ENCODE data around the gene OCA2.
"Not testable (repeated sequence)": the region's sequence is repeated elsewhere in the genome, so short reads cannot be mapped to it uniquely, and the experiment has no call there.

Gene OCA2

GRCh38 chr15:27757052-27757451 is 342.1 kb downstream of the OCA2 start:
- no peak for DNase-seq

GRCh38 chr15:27752691-27753090 is 346.4 kb downstream of the OCA2 start:
- no peak for DNase-seq

GRCh38 chr15:27747997-27748396 is 351.1 kb downstream of the OCA2 start:
- no peak for DNase-seq

- no peak for DNase-seq
These were observed 352.6 kb downstream of the OCA2 start for GRCh38 chr15:27746401-27746955.

- DNase-seq, result no peak
These were observed 354.5 kb downstream of the OCA2 start for GRCh38 chr15:27744641-27745040.

GRCh38 chr15:27743638-27744037 is 355.5 kb downstream of the OCA2 start:
- DNase-seq, result no peak

- DNase-seq, result no peak
These were observed 356.2 kb downstream of the OCA2 start for GRCh38 chr15:27742751-27743477.

- DNase-seq, result no peak
These were observed 357.8 kb downstream of the OCA2 start for GRCh38 chr15:27741226-27741860.

GRCh38 chr15:27734785-27735495 is 364.2 kb downstream of the OCA2 start:
- no peak for DNase-seq

- DNase-seq, result no peak
These were observed 367.3 kb downstream of the OCA2 start for GRCh38 chr15:27731776-27732175.

- DNase-seq, result no peak
These were observed 368.2 kb downstream of the OCA2 start for GRCh38 chr15:27730868-27731267.

- DNase-seq, result no peak
These were observed 373.4 kb downstream of the OCA2 start for GRCh38 chr15:27725731-27726130.

- no peak for DNase-seq
These were observed 375.3 kb downstream of the OCA2 start for GRCh38 chr15:27723821-27724220.

GRCh38 chr15:27722102-27722501 is 377.0 kb downstream of the OCA2 start:
- DNase-seq, result no peak

- no peak for DNase-seq
These were observed 384.4 kb downstream of the OCA2 start for GRCh38 chr15:27714675-27715074.

GRCh38 chr15:27713850-27714249 is 385.3 kb downstream of the OCA2 start:
- not testable (repeated sequence) for DNase-seq

- no peak for DNase-seq
These were observed 391.9 kb downstream of the OCA2 start for GRCh38 chr15:27707257-27707656.

GRCh38 chr15:27706300-27706699 is 392.8 kb downstream of the OCA2 start:
- no peak for DNase-seq

- DNase-seq, result no peak
These were observed 394.1 kb downstream of the OCA2 start for GRCh38 chr15:27705056-27705455.

Measured in retina (tissue), 1 donor.